Activated CD4-positive, alpha-beta T cell treated with anti-CD3 and anti-CD28 coated beads, Interleukin-2, amount 50 U/mL, for 4 hours (primary cell): ENCODE results near the gene CCR4.
"Not testable (repeated sequence)": the region's sequence is repeated elsewhere in the genome, so short reads cannot be mapped to it uniquely, and the experiment has no call there.

Source experiments
- DNase-seq, 2 experiments: peaks; one replicate each; pipeline ENCODE4 v3.0.0-alpha.2; 2020

CCR4 gene

GRCh38 chr3:32952369-32953077, 1.1 kb downstream of the CCR4 start:
- no peak for DNase-seq

GRCh38 chr3:32954506-32954905, 3.1 kb downstream of the CCR4 start:
- DNase-seq = no peak

- no peak for DNase-seq
Observed at GRCh38 chr3:32956750-32957570, 5.5 kb downstream of the CCR4 start.

- DNase-seq = no peak
Observed at GRCh38 chr3:32958509-32958908, 7.1 kb downstream of the CCR4 start.

DNA sequence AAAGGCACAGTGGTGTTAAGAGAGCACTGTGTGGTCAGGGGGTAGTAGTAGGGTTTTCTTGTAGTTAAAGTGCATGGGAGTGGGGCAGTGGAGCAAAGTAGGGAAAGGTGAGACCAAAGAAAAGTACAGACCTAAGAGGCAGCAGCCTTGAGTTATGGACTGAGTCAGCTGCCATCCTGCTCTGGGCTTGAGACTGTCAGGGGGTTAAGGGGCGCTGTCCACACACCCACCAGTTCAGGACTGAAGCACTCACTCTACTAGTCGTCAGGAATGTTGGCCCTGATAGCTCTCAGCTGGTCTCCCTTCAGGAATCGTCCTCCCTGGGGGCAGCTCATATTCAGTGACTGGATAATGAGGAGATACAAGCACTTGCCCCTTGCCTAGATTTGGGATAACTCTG, 7.9 kb downstream of the CCR4 start:
- DNase-seq = no peak

DNA sequence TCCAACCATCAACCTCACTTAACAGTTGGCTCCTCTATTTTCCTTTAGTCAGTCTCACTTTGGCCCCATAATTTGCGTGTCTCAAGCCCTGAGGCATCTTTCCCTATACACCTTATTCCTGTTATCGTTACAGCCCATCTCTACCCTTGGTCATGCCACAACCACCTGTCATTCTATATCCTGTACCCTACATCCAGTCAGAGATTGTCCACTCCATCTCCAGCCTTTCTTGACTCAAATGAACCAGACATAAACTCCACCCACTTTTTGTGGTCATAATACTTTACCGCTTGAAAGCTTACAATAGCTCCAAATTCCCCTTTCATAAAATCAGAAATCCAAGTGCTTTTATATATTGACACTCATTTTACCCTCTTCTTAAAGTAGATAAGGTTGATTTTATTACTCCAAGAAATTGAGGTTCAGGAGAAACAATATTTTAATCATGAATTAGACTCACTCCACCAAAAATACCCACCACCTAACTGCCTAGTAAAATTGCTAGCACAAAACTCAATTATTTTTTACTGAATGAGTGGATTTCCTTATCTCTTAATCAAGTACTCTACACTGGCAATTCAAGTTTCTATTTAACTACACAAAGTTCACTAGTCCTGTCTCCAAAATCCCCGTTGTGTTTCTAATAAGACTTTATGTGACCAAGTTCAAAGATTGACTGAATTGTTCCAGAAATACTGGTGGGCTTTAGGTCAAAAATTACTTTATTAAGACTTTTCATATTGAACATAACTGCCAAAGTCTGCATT, 9.1 kb downstream of the CCR4 start:
- no peak for DNase-seq

DNA sequence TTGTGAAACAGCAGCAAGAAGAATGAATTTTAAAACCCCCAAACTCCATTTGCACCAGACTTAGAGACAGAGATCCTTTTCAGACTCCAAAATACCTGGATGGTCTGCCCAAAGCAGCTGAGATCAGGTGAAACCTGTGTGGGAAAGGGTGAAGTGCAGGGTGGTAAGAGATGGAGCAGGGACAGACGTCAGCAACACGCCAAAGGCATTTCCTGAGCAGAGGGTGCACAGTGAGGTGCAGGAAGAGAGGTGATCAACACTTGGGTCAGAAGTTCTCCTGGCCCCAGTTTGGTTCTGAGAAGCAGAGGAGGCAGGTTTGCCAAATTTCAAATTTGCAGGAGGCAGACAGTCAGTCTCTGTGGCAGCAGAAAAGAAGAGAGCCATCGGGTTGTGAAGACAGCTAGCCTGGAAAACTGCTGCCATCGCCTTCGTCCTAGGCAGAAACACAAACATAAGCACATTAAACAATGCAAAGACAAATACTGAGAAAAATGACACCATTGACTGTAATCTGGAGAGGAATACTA, 9.8 kb downstream of the CCR4 start:
- DNase-seq = no peak

DNA sequence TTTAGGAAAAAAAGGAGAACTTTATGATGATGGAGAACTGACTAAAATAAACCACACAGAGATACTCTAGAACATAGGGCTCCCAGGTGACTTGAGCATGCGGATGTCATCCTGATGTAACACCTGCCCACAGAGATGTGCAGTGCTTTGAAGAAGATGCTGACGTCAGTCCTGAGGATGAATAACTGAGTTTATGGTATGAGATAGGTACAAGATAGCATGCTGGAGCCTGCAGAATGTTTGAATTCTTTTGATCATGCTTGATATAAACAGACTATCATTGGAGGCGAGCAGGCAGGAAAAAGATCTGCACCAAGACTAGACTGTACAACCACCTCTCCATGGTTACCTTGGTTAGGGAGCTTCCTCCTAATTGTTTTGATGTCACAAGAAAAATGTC, 12.4 kb downstream of the CCR4 start:
- peak; percentile 31 to 32 for DNase-seq

- not testable (repeated sequence) for DNase-seq
Observed at GRCh38 chr3:32964781-32965180, 13.3 kb downstream of the CCR4 start.

DNA sequence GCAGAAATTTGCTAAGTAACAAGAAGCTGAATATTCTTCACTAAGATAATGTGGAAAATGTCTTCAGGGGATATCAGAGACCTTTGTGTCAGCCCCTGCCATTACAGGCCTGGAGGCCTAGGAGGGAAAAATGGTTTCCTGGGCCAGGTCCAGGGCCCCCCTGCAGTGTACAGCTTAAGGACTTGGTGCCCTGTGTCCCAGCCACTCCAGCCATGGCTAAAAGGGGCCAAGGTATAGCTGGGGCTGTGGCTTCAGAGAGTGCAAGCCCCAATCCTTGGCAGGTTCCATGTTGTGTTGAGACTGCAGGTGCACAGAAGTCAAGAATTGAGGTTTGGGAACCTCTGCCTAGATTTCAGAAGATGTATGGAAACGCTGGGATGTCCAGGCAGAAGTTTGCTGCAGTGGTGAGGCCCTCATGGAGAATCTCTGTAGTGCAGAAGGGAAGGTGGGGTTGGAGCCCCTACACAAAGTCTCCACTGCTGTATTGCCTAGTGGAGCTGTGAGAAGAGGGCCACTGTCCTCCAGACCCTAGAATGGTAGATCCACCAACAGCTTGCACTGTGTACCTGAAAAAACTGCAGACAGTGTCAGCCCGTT, 14.3 kb downstream of the CCR4 start:
- DNase-seq = not testable (repeated sequence)

DNA sequence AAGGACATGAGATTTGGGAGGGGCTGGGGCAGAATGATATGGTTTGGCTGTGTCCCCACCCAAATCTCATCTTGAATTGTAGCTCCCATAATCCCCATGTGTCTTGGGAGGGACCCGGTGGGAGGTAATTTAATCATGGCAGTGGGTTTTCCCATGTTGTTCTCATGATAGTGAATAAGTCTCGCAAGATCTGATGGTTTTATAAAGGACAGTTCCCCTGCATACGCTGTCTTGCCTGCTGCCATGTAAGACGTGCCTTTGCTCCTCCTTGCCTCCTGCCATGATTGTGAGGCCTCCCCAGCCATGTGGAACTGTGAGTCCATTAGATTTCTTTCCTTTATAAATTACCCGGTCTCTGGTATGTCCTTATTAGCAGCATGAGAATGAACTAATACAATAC, 15.2 kb downstream of the CCR4 start:
- DNase-seq = not testable (repeated sequence)

DNA sequence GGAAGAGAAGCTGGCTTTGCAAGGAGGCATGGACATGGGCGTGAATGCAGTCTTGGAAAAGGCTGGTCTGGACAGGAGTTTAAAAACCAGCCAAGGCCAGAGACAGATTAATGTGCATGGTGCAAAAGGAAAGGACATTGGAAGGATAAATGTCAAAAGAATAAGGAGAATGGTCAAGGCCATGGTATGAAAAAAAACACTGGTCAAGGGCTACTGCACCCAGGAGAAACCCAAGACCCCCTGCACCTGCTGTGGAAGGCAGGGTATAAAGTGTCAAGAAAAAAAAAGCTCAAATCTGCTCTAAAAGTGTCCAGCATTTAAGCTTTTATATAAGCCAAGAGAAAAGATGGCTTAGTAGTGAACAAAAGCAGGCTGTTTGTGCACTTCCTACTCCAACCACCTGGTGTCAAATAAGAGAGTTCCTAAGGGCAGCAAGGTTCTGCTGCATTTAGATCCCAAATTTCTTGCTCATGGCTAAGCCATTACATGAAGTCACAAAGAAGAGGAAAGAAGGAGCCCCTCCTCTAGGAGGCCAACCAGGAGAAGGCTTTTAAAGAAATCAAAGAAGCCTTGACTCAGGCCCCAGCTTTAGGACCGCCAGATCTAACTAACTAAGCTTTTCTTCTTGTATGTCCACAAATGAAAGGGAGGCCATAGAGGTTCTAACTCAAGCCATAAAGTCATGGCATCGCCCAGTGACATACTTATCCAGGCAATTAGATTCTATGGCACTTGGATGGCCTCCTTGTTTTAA, 16.9 kb downstream of the CCR4 start:
- DNase-seq = no peak

DNA sequence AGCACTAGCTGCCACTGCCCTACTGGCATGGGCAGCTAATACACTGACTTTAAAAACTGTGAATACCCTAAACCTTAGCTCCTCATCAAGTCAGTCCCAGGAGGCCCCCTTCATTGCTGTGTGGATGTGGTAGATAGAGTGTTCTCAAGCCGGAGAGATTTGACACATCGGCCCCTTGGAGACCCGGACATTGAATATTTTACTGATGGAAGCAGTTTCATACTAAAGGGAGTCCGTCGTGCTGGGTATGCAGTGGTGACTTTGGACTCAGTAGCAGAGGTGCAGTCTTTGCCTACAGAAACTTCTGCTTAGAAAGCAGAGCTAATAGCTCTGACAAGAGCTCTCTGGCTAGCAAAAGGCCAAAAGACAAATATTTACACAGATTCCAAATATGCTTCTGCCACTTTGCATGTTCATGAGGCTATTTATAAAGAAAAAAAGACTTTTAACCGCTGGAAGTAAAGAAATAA, 17.5 kb downstream of the CCR4 start:
- DNase-seq = no peak

DNA sequence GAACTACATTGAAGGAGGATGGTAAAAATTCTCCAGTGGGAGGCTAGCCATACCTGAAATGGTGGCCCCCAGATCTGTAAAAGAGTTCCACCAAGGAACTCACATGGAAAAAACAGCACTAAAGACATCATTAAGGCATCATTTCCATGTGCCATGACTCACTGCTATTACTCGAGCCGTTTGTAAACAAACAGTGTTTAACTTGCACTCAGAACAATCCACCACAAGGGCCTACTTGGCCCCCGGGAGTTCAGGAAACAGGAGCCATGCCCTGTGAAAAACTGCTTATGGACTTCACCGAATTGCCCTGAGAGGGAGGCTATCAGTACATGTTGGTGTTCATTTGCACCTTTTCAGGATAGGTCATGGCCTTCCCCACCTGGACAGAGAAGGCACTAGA, 18.2 kb downstream of the CCR4 start:
- no peak for DNase-seq

DNA sequence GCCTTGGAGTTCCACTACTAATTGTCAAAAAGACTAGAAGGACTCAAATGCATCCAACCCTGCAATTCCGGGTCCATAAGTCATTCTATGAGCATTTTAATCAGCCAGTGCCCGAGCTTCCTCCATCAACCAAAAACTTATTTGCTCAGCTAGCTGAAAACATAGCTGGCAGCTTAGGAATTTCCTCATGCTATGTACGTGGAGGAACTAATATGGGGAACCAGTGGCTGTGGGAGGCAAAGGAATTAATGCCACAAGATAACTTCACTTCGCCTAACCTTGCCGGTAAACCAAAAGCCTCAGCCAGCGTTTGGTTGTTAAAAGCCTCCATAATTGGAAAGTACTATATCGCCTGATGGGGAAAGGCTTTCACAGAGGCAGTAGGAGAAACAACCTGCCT, 19.8 kb downstream of the CCR4 start:
- not testable (repeated sequence) for DNase-seq

GRCh38 chr3:32972482-32973146, 21.2 kb downstream of the CCR4 start:
- no peak for DNase-seq

GRCh38 chr3:32973982-32974381, 22.5 kb downstream of the CCR4 start:
- no peak for DNase-seq

DNA sequence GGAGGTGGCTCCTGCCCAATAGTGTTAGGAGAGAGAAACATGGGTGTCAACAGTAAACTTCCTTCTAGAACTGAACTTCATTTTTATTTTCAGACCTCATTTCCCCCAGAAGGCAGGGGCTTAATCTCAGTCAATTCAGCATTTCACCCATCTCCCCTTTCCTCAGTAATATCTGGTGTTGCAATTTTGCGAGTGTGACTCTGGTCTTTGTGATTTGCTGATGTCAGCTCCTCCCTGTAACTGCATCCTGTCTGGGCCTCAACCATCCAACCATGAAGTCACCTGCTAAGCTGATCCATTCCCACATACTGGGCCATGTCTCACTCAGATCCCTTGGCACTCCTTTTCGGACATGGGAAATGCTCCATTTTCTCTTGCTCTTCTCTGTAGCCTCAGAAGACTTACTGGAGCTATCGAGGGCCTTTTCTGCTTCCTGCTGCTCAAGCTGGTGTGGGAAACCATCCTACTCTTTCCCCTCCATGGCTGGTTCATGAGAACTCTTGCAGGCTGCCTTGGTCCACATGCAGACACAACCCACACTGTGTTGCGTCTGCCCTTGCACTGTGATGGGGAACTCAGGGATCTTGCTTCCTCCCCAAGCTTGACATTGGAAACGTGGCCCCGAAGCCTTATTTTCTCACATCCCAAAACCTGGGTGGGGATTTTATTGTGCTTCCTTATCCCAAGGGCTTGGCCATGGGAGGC, 24.6 kb downstream of the CCR4 start:
- no peak for DNase-seq

DNA sequence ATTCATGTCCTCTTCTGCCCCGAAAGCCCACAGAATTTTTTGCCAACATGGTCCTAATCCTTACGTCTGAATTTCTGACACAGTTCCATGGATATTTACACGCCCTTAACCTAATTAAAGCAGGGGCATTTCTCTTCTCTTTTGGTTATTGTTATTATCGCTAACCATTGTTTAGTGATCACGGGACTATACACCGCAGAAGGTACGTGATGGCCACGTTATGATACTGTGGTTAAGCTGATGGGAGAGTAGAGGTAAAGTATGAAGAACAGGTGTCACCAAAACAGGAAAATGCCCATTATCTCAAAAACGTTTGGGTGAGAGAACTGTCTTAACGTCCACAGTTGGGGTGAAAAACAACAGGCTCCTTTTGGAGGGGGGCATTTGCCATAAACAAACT, 26.4 kb downstream of the CCR4 start:
- no peak for DNase-seq

DNA sequence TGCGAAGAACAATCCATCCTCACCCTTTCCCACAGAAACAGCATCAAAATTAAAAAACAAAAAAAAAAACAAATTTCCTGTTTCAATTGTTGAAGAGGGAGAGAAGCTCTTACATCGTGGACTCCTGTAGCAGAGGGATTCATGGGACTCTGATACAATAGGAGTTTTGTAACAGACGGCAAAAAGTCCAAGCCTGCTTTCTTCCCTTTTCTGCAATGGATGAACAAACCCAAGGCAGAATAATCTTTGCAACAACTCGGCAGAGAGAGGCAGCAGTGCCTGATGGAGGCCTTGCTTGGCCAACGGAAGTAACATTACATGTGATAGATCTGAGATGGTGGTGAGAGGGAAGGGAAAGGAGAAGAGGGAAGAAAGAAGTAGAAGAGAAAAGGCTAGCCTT, 26.9 kb downstream of the CCR4 start:
- no peak for DNase-seq

- no peak for DNase-seq
Observed at GRCh38 chr3:32983124-32983523, 31.7 kb downstream of the CCR4 start.
